ENCODE results near the gene LPCAT3.

LPCAT3 gene

DNA sequence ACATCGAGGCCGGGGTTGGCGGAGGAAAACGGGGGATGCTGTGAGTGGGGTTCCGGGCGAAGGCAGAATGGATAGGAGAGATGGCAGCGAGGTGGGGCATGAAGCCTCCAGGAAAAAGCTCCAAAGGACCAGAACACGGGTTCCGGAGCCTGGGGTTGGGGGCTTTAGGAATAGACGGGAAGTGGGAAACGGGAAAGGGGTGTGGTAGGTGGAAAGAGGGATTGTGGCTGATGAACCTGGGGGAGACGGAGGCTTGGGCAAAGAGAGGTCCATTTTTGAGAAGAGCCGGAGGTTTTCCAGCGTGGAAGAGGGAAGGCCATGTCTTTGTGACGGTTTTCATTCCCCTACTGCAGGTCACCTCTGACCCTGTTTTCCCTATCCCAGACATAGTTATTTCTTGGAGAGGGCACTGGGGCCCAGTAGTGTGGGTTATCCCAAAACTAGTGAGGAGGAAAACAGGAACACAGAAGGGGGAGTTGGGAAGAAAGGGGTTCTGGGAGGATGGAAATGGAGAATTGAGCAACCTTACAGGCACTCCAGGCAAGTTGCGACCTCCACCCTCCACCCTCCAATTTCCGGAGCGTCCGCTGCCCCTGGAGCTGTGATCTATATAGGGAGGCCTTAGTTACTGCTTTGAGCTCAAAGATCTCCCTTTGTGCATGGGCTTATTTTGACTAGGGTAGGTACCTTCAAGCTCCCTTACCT is 89.4 kb downstream of the LPCAT3 start:
- H3K9me3 ChIP-seq = no peaks in the 10 kb centered on the region
- H3K27ac ChIP-seq = no peak overlapping the region
- H3K4me1 ChIP-seq (ENCODE audit: control insufficient read depth in 1 of 2, insufficient read depth in 1 of 2, low read depth in 1 of 2, low read length in 1 of 2) = peaks cover 13 to 25% of the 10 kb centered on the region in 2 experiments
- no peaks in the 10 kb centered on the region for H3K36me3 ChIP-seq
- no peak for TF ChIP-seq CTCF (IDR thresholded peaks at IDR 0.05)
- peak overlapping the region in 1 of 2 experiments; percentile 64 for H3K4me3 ChIP-seq (ENCODE audit: low read depth in 1 of 2, low read length in 1 of 2)
- peaks cover 72% of the 10 kb centered on the region for H3K27me3 ChIP-seq

DNA sequence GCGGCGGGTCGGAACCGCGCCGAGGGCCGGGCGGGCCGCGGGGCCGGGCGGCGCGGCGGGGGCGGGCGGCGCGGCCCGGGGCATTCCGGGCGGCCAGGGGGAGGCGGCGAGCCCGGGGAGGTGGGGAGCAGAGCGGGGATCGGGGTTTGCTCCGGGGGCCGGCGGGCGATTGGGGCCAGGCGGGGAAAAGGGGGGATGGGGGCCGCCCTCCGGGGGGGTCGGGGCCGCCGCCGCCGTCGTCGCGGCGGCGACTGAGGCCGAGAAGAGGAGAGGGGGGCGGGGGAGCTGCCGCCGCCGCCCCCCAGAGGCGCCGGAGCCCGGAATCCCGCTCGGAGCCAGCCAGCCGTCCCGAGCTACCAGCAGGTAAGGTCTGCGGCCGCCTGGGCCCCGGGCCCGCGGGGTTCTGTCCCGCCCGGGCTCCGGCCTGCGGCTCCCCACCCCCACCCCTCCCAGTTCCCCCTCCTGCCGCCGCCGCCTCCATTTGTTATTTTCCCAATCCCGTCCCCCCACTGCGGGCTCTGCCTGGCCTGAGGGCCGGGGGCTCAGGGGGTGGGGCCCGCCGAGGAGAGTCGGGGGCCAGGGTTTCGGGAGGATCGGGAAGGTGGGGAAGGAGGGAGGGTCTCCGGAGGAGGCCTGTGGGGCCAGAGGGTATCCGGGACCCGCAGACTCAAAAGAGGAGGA is 90.1 kb downstream of the LPCAT3 start:
- H3K9me3 ChIP-seq = no peaks in the 10 kb centered on the region
- peaks cover 79% of the 10 kb centered on the region for H3K27me3 ChIP-seq
- H3K27ac ChIP-seq = no peak overlapping the region
- H3K4me1 ChIP-seq (ENCODE audit: control insufficient read depth in 1 of 2, insufficient read depth in 1 of 2, low read depth in 1 of 2, low read length in 1 of 2) = peaks cover 13 to 27% of the 10 kb centered on the region in 2 experiments
- H3K36me3 ChIP-seq = no peaks in the 10 kb centered on the region
- TF ChIP-seq CTCF (IDR thresholded peaks at IDR 0.05) = no peak
- H3K4me3 ChIP-seq (ENCODE audit: low read depth in 1 of 2, low read length in 1 of 2) = peak overlapping the region; percentile 30 to 64

GRCh38 chr12:6927379-6928021 is 90.8 kb downstream of the LPCAT3 start, which contains the start of gene ATN1:
Gene ATN1 (plus strand): TSS chr12:6927959. CDS start chr12:6934002, 6,043 bp downstream.
- no peak within 1 kb of the TSS for H3K27ac ChIP-seq
- peaks cover 19 to 32% of the 10 kb centered on the region in 2 experiments for H3K4me1 ChIP-seq (ENCODE audit: control insufficient read depth in 1 of 2, insufficient read depth in 1 of 2, low read depth in 1 of 2, low read length in 1 of 2)
- H3K4me3 ChIP-seq (ENCODE audit: low read depth in 1 of 2, low read length in 1 of 2) = peak within 1 kb of the TSS; percentile 54 to 70

More at GRCh38 chr12:6927379-6928021, 90.8 kb downstream of the LPCAT3 start, which contains the start of gene ATN1:
- Histone ChIP-seq H3K9me3 (no peaks in the 10 kb centered on the region), H3K27me3 (peaks cover 82% of the 10 kb centered on the region), H3K36me3 (no peaks in the 10 kb centered on the region)
- TF ChIP-seq CTCF (IDR thresholded peaks at IDR 0.05) = no peak
